Measurements from ENCODE around the gene UPK1A. TPM values are rescaled to one million over a fixed set of nuclear protein-coding genes. Genes with fewer than 3 reads are reported as not detected.
A peak's percentile ranks its signal among the peaks of the same experiment; 100 is the strongest.

Gene UPK1A
- total and polyA plus RNA-seq, 9 of the 15 experiments (the other 6 are each of a cell fraction or from before 2014, with no cell fraction given), result 0.06 to 0.13 TPM; not detected in 7

DNA sequence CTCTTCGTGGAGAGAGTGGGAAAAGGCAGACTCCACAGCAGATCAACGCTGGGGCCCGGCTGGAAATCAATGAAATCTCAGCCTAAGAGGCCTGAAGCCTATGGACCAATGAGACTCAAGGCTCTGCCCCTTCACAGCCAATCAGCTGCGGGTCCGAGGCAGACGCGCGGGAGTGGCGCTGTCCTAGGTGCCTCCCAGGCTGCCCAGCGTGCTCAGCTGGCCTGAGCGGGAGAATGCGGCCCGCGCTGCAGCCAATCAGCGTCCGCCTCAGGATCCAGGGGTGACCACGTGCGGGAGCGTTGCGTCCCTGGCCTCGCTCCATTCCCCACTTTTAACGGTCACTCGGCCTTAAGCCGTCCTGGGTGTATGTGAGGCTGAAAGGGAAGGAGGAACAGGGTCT, 37.9 kb downstream of the UPK1A start, which contains the start of gene ZBTB32 (continued):
- TF ChIP-seq, protein P1, sequence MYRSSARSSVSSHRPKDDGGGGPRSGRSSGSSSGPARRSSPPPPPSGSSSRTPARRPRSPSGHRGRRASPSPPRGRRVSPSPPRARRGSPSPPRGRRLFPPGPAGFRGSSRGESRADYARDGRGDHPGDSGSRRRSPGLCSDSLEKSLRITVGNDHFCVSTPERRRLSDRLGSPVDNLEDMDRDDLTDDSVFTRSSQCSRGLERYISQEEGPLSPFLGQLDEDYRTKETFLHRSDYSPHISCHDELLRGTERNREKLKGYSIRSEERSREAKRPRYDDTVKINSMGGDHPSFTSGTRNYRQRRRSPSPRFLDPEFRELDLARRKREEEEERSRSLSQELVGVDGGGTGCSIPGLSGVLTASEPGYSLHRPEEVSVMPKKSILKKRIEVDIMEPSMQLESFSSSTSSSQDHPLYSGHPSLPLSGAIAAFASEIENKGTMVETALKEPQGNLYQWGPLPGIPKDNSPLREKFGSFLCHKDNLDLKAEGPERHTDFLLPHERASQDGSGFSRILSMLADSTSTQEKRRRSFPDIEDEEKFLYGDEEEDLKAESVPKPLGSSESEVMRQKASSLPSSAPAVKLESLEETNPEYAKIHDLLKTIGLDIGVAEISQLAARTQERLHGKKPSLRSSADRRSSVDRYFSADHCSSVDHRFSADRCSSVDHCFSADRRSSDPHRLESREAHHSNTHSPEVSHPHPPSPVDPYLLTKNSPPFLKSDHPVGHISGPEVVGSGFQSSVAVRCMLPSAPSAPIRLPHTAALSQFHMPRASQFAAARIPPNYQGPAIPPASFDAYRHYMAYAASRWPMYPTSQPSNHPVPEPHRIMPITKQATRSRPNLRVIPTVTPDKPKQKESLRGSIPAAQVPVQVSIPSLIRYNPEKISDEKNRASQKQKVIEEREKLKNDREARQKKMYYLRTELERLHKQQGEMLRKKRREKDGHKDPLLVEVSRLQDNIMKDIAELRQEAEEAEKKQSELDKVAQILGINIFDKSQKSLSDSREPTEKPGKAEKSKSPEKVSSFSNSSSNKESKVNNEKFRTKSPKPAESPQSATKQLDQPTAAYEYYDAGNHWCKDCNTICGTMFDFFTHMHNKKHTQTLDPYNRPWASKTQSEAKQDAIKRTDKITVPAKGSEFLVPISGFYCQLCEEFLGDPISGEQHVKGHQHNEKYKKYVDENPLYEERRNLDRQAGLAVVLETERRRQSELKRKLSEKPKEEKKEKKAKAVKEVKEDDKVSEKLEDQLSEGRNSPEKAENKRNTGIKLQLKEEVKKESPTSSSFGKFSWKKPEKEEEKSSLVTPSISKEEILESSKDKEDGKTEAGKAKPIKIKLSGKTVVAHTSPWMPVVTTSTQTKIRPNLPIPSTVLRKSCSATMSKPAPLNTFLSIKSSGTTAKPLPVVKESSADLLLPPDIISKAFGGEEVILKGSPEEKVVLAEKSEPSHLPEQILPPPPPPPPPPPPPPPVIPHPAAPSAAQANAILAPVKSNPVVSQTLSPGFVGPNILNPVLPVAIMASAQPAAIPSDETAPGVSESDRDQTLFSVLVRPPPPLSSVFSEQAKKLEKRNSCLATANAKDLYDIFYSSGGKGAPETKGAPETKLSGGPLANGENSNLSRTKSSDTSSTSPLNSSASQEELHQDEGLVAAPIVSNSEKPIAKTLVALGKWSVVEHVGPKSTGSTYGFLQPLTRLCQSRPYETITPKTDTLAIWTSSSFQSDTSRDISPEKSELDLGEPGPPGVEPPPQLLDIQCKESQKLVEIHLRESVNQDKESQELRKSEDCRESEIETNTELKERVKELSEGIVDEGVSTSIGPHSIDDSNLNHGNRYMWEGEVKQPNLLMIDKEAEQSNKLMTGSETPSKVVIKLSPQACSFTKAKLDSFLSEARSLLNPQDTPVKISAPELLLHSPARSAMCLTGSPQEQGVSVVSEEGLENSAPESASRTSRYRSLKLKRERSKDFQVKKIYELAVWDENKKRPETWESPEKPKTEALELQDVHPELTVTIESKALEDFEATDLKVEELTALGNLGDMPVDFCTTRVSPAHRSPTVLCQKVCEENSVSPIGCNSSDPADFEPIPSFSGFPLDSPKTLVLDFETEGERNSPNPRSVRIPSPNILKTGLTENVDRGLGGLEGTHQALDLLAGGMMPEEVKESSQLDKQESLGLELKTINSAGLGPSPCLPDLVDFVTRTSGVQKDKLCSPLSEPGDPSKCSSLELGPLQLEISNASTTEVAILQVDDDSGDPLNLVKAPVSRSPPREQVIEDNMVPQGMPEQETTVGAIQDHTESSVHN (IDR thresholded peaks at IDR 0.05; ENCODE audit: borderline replicate concordance in 1 of 2, low read depth in 1 of 2), result no peak
- peak; percentile 25 for TF ChIP-seq HMGN3 (IDR thresholded peaks at IDR 0.05; ENCODE audit: borderline replicate concordance, extremely low read depth, insufficient read length, low read depth, low read length)
- TF ChIP-seq ZNF224 (CRISPR knock-in tag; IDR thresholded peaks at IDR 0.05), result peak; percentile 63; the same call in 1 of the 2 replicates
- TF ChIP-seq ZNF232 (CRISPR knock-in tag; IDR thresholded peaks at IDR 0.05), result peak; percentile 56; the same call in 1 of the 2 replicates
- peak; percentile 97 for TF ChIP-seq HDAC2 (IDR thresholded peaks at IDR 0.05)
- TF ChIP-seq LCOR (CRISPR knock-in tag; IDR thresholded peaks at IDR 0.05), result peak; percentile 90
- TF ChIP-seq, protein P2, sequence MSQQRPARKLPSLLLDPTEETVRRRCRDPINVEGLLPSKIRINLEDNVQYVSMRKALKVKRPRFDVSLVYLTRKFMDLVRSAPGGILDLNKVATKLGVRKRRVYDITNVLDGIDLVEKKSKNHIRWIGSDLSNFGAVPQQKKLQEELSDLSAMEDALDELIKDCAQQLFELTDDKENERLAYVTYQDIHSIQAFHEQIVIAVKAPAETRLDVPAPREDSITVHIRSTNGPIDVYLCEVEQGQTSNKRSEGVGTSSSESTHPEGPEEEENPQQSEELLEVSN (IDR thresholded peaks at IDR 0.05; ENCODE audit: borderline replicate concordance in 1 of 2, extremely low read depth in 1 of 2, insufficient read depth in 1 of 2, insufficient read length in 1 of 2, low read depth in 1 of 2, low read length in 1 of 2, poor library complexity in 1 of 2, severe bottlenecking in 1 of 2), result peak; percentile 100
- TF ChIP-seq L3MBTL2 (IDR thresholded peaks at IDR 0.05), result peak; percentile 99

Measured in K562 (cell line).